OCI-M2 (cell line): ENCODE results near the gene ANTXR1.
"Not testable (repeated sequence)": the region's sequence is repeated elsewhere in the genome, so short reads cannot be mapped to it uniquely, and the experiment has no call there.

ENCODE experiments used
- DNase-seq: peaks from one replicate; lab custom pipeline; 2025; ENCODE audit not compliant: unreplicated experiment; lab: John Stamatoyannopoulos, UW

ANTXR1 gene

GRCh38 chr2:69162057-69162456, 149.1 kb downstream of the ANTXR1 start:
- DNase-seq: no peak

GRCh38 chr2:69163109-69163508, 150.1 kb downstream of the ANTXR1 start:
- peak; percentile 25 for DNase-seq

- DNase-seq: no peak
These were observed 150.6 kb downstream of the ANTXR1 start for GRCh38 chr2:69163556-69163955.

GRCh38 chr2:69164061-69164778, 151.2 kb downstream of the ANTXR1 start:
- DNase-seq: no peak

GRCh38 chr2:69165091-69165880, 152.3 kb downstream of the ANTXR1 start:
- DNase-seq: no peak

GRCh38 chr2:69166465-69166811, 153.5 kb downstream of the ANTXR1 start:
- DNase-seq: no peak

- DNase-seq: no peak
These were observed 154.0 kb downstream of the ANTXR1 start for GRCh38 chr2:69166812-69167468.

GRCh38 chr2:69167469-69167822, 154.5 kb downstream of the ANTXR1 start:
- DNase-seq: no peak

GRCh38 chr2:69168144-69168813, 155.3 kb downstream of the ANTXR1 start:
- no peak for DNase-seq

GRCh38 chr2:69168950-69169654, 156.1 kb downstream of the ANTXR1 start:
- DNase-seq: no peak

- DNase-seq: no peak
These were observed 156.8 kb downstream of the ANTXR1 start for GRCh38 chr2:69169655-69170389.

- DNase-seq: no peak
These were observed 157.7 kb downstream of the ANTXR1 start for GRCh38 chr2:69170661-69171060.

GRCh38 chr2:69171116-69171896, 158.3 kb downstream of the ANTXR1 start:
- no peak for DNase-seq

- DNase-seq: no peak
These were observed 159.0 kb downstream of the ANTXR1 start for GRCh38 chr2:69171897-69172525.

- no peak for DNase-seq
These were observed 160.7 kb downstream of the ANTXR1 start for GRCh38 chr2:69173706-69174105.

- DNase-seq: not testable (repeated sequence)
These were observed 161.2 kb downstream of the ANTXR1 start for GRCh38 chr2:69174211-69174610.

- no peak for DNase-seq
These were observed 163.1 kb downstream of the ANTXR1 start for GRCh38 chr2:69175790-69176715.
